Caco-2 (cell line): ENCODE results near the gene PPP1R9B. TPM values are rescaled to one million over a fixed set of nuclear protein-coding genes. Genes with fewer than 3 reads are reported as not detected.

Experiments used
- BruUV-seq: library from RNA; stranded (reverse); fragments of 400-500 nt; replicated peaks from 2 replicates; lab custom pipeline; 2021; lab: Mats Ljungman, UMichigan
- CTCF ChIA-PET: fragments of 300-600 bp; sonication (Branson Sonifier 250); formaldehyde crosslinking; loops from one replicate; lab custom pipeline; 2022; ENCODE audit warnings: antibody characterized with exemption; lab: Charles Lee
- POLR2A ChIA-PET: fragments of 300-600 bp; sonication (Branson Sonifier 250); formaldehyde crosslinking; loops from one replicate; lab custom pipeline; 2022; ENCODE audit warnings: antibody characterized with exemption; lab: Charles Lee
- DNase-seq, 2 experiments: peaks; one replicate each; pipeline versions ENCODE4 v3.0.0 to v3.0.0-alpha.2; 2020 to 2022
- H3K27me3 ChIP-seq: replicated peaks from 2 replicates; pipeline ENCODE4 v1.6.0; 2011; ENCODE audit warnings: low read length; ENCODE audit not compliant: control insufficient read depth, insufficient read depth
- H3K36me3 ChIP-seq: 2 replicates; pipeline ENCODE4 v1.5.1; 2011; ENCODE audit warnings: low read length; ENCODE audit not compliant: control insufficient read depth, insufficient read depth
- H3K4me1 ChIP-seq: fragments of 250-450 bp; sonication (Bioruptor Pico); 2 replicates; pipeline ENCODE4 v1.5.1; 2020; ENCODE audit warnings: mild to moderate bottlenecking
- H3K4me3 ChIP-seq: 2 replicates; pipeline ENCODE4 v1.5.1; 2011; ENCODE audit warnings: low read depth, mild to moderate bottlenecking, control low read depth, low read length
- H3K9me3 ChIP-seq: fragments of 250-450 bp; sonication (Bioruptor Pico); 2 replicates; pipeline ENCODE4 v1.5.1; 2020; ENCODE audit warnings: mild to moderate bottlenecking, moderate library complexity
- H3K27ac Mint-ChIP-seq: one replicate; pipeline ENCODE4 v1.8.0; 2022; ENCODE audit warnings: mixed read lengths; ENCODE audit not compliant: unreplicated experiment
- H3K27me3 Mint-ChIP-seq: one replicate; pipeline ENCODE4 v1.8.0; 2022; ENCODE audit warnings: mixed read lengths; ENCODE audit not compliant: insufficient read depth, unreplicated experiment
- H3K36me3 Mint-ChIP-seq: one replicate; pipeline ENCODE4 v1.8.0; 2022; ENCODE audit warnings: mild to moderate bottlenecking, mixed read lengths; ENCODE audit not compliant: insufficient read depth, unreplicated experiment
- H3K4me1 Mint-ChIP-seq: one replicate; pipeline ENCODE4 v1.8.0; 2022; ENCODE audit warnings: low read depth, mixed read lengths; ENCODE audit not compliant: unreplicated experiment
- H3K4me3 Mint-ChIP-seq: one replicate; pipeline ENCODE4 v1.8.0; 2022; ENCODE audit warnings: mild to moderate bottlenecking, moderate library complexity, mixed read lengths; ENCODE audit not compliant: unreplicated experiment
- H3K9me3 Mint-ChIP-seq: one replicate; pipeline ENCODE4 v1.8.0; 2022; ENCODE audit warnings: mixed read lengths; ENCODE audit not compliant: unreplicated experiment
- CTCF ChIP-seq, 2 experiments: fragments of 200-600 bp in 1 of 2; IDR thresholded peaks; 1 replicate in 1 of 2; 2 replicates in 1 of 2; pipeline versions ENCODE4 v1.5.1 to v1.8.0; 2011 to 2022; ENCODE audit warnings: antibody characterized with exemption in 1 of 2, control low read depth in 1 of 2, inconsistent platforms in 1 of 2, low read depth in 1 of 2, low read length in 1 of 2, mild to moderate bottlenecking in 1 of 2, moderate library complexity in 1 of 2; ENCODE audit not compliant: insufficient read depth in 1 of 2, severe bottlenecking in 1 of 2, unreplicated experiment in 1 of 2
- intact Hi-C: fragments of 100-400 bp; cut with micrococcal nuclease; formaldehyde crosslinking; loops from one replicate; pipeline ENCODE4 v1.10.0; 2022; ENCODE audit not compliant: unreplicated experiment
- total RNA-seq: library from RNA; stranded (reverse); gene quantifications from 2 replicates; pipeline ENCODE4 v1.2.3, GENCODE V29; 2022

Gene PPP1R9B
- total RNA-seq, 1 experiment from 2014 or later = 74.8 TPM

GRCh38 chr17:50145532-50146229 lies 4.8 kb downstream of the PPP1R9B start:
- intact Hi-C loops = loop anchor here (2.0 kb wide), 1 partner anchor 13 kb away; no protein-coding TSS in a partner anchor
- H3K9me3 Mint-ChIP-seq = no peaks in the 10 kb centered on the region
- no peak overlapping the region for H3K27ac Mint-ChIP-seq
- no peak overlapping the region for H3K4me3 Mint-ChIP-seq
- Histone ChIP-seq H3K9me3 (no peaks in the 10 kb centered on the region), H3K4me3 (no peak overlapping the region), H3K4me1 (peaks cover 26% of the 10 kb centered on the region), H3K36me3 (peaks cover 12% of the 10 kb centered on the region; the same call in 1 of the 2 replicates), H3K27me3 (no peaks in the 10 kb centered on the region)
- peaks cover 29% of the 10 kb centered on the region for H3K4me1 Mint-ChIP-seq
- POLR2A ChIA-PET = no interaction called here
- CTCF ChIA-PET = interaction anchor here (0.6 to 1.1 kb wide), 7 partner anchors 14 to 1441 kb away, joined by 3 to 8 read pairs (median 4); no protein-coding TSS in a partner anchor
- H3K36me3 Mint-ChIP-seq = peaks cover 29% of the 10 kb centered on the region
- BruUV-seq = no TSS peak
- no peaks in the 10 kb centered on the region for H3K27me3 Mint-ChIP-seq
- TF ChIP-seq CTCF (IDR thresholded peaks at IDR 0.05; ENCODE audit: insufficient read depth in 1 of 2, low read depth in 1 of 2, low read length in 1 of 2, severe bottlenecking in 1 of 2, unreplicated experiment in 1 of 2) = no peak
- DNase-seq = no peak

- H3K27ac Mint-ChIP-seq = no peak overlapping the region
- peaks cover 34% of the 10 kb centered on the region for H3K36me3 Mint-ChIP-seq
- no peak overlapping the region for H3K4me3 ChIP-seq
- BruUV-seq = no TSS peak
- H3K4me1 Mint-ChIP-seq = peaks cover 29% of the 10 kb centered on the region
- intact Hi-C loops = no loop called here
- no peaks in the 10 kb centered on the region for H3K27me3 Mint-ChIP-seq
- no peak overlapping the region for H3K4me3 Mint-ChIP-seq
- H3K27me3 ChIP-seq = no peaks in the 10 kb centered on the region
- TF ChIP-seq CTCF (IDR thresholded peaks at IDR 0.05; ENCODE audit: insufficient read depth in 1 of 2, low read depth in 1 of 2, low read length in 1 of 2, severe bottlenecking in 1 of 2, unreplicated experiment in 1 of 2) = no peak
- H3K36me3 ChIP-seq = peaks cover 17% of the 10 kb centered on the region
- H3K9me3 Mint-ChIP-seq = no peaks in the 10 kb centered on the region
- H3K9me3 ChIP-seq = no peaks in the 10 kb centered on the region
- POLR2A ChIA-PET = no interaction called here
- CTCF ChIA-PET = interaction anchor here (0.7 to 1.1 kb wide), 4 partner anchors 13 to 192 kb away, joined by 4 to 8 read pairs (median 6); no protein-coding TSS in a partner anchor
- DNase-seq = no peak
- H3K4me1 ChIP-seq = peaks cover 26% of the 10 kb centered on the region
Observed at GRCh38 chr17:50144845-50145531, 5.5 kb downstream of the PPP1R9B start.

GRCh38 chr17:50144355-50144754 lies 6.1 kb downstream of the PPP1R9B start:
- ChIA-PET CTCF (interaction anchor here (1.0 kb wide), 1 partner anchor 13 kb away, joined by 6 read pairs; no protein-coding TSS in a partner anchor), POLR2A (no interaction called here)
- no peaks in the 10 kb centered on the region for H3K27me3 ChIP-seq
- Mint-ChIP-seq H3K9me3 (no peaks in the 10 kb centered on the region), H3K36me3 (peaks cover 40% of the 10 kb centered on the region), H3K4me1 (peaks cover 29% of the 10 kb centered on the region), H3K27me3 (no peaks in the 10 kb centered on the region), H3K4me3 (no peak overlapping the region), H3K27ac (no peak overlapping the region)
- peaks cover 23% of the 10 kb centered on the region for H3K36me3 ChIP-seq
- no peak for DNase-seq
- H3K9me3 ChIP-seq = no peaks in the 10 kb centered on the region
- H3K4me3 ChIP-seq = no peak overlapping the region
- peaks cover 26% of the 10 kb centered on the region for H3K4me1 ChIP-seq
- BruUV-seq = no TSS peak
- no peak for TF ChIP-seq CTCF (IDR thresholded peaks at IDR 0.05; ENCODE audit: insufficient read depth in 1 of 2, low read depth in 1 of 2, low read length in 1 of 2, severe bottlenecking in 1 of 2, unreplicated experiment in 1 of 2)
- intact Hi-C loops = no loop called here
